ENCODE results near the gene PVALB. TPM values are rescaled to one million over a fixed set of nuclear protein-coding genes. Genes with fewer than 3 reads are reported as not detected.

PVALB gene
- total and polyA plus RNA-seq, 2 donors (not counting 1 experiment from before 2014, with no cell fraction given), result not detected

GRCh38 chr22:36778020-36778419 is 38.8 kb downstream of the PVALB start:
- TF ChIP-seq EZH2 (IDR thresholded peaks at IDR 0.05; ENCODE audit: borderline replicate concordance, insufficient read depth, low read depth, low read length, poor library complexity, severe bottlenecking), result no peak
- TF ChIP-seq, protein P1, sequence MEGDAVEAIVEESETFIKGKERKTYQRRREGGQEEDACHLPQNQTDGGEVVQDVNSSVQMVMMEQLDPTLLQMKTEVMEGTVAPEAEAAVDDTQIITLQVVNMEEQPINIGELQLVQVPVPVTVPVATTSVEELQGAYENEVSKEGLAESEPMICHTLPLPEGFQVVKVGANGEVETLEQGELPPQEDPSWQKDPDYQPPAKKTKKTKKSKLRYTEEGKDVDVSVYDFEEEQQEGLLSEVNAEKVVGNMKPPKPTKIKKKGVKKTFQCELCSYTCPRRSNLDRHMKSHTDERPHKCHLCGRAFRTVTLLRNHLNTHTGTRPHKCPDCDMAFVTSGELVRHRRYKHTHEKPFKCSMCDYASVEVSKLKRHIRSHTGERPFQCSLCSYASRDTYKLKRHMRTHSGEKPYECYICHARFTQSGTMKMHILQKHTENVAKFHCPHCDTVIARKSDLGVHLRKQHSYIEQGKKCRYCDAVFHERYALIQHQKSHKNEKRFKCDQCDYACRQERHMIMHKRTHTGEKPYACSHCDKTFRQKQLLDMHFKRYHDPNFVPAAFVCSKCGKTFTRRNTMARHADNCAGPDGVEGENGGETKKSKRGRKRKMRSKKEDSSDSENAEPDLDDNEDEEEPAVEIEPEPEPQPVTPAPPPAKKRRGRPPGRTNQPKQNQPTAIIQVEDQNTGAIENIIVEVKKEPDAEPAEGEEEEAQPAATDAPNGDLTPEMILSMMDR (IDR thresholded peaks at IDR 0.05), result no peak
- ChIA-PET CTCF (interaction anchor here (1.4 to 2.5 kb wide), 2 partner anchors 10 to 199 kb away, joined by 3 to 11 read pairs; no protein-coding TSS in a partner anchor), POLR2A (no interaction called here)
- no peak overlapping the region for H2AFZ ChIP-seq (ENCODE audit: insufficient read depth, low read depth, low read length, poor library complexity, severe bottlenecking)
- H3K4me2 ChIP-seq (replicated peaks; ENCODE audit: low read depth, low read length, poor library complexity, severe bottlenecking), result no peak overlapping the region
- no peak for ATAC-seq (ENCODE audit: low read depth)
- no peaks in the 10 kb centered on the region for H3K36me3 ChIP-seq (replicated peaks in 1 of 2; ENCODE audit: control extremely low read depth in 1 of 2, control insufficient read depth in 1 of 2, extremely low read depth in 1 of 2, insufficient read depth in 2 of 2, low read length in 1 of 2)
- H3K27ac Mint-ChIP-seq, result peak overlapping the region; percentile 64
- peaks cover 29% of the 10 kb centered on the region for H3K4me1 Mint-ChIP-seq
- H3K9me3 ChIP-seq (ENCODE audit: control extremely low read depth in 1 of 3, control insufficient read depth in 2 of 3, insufficient read depth in 1 of 3, low read length in 2 of 3), result peaks cover 0 to 3% (median 0%) of the 10 kb centered on the region in 3 donors
- no peaks in the 10 kb centered on the region for H4K20me1 ChIP-seq (ENCODE audit: control insufficient read depth, insufficient read depth, low read length, poor library complexity, severe bottlenecking)
- no peak for DNase-seq
- no peak overlapping the region for H3K4me3 ChIP-seq (ENCODE audit: control extremely low read depth in 1 of 5, extremely low read depth in 1 of 5, insufficient read depth in 1 of 5, low read depth in 2 of 5, low read length in 4 of 5)
- H3K27ac ChIP-seq (ENCODE audit: low read length in 2 of 2), result no peak overlapping the region
- intact Hi-C loops (cut with micrococcal nuclease), result loop anchor here (5.0 to 10.0 kb wide), 2 partner anchors 707 to 1476 kb away; partner anchors contain the start of gene MFNG
- peaks cover 13 to 26% of the 10 kb centered on the region in 2 donors for H3K4me1 ChIP-seq (ENCODE audit: control insufficient read depth in 2 of 2, insufficient read depth in 2 of 2, low read length in 2 of 2)
- H3K27me3 Mint-ChIP-seq, result no peaks in the 10 kb centered on the region
- no peaks in the 10 kb centered on the region for H3K9me3 Mint-ChIP-seq (ENCODE audit: insufficient read depth)
- peak overlapping the region; percentile 33 for H3K4me3 Mint-ChIP-seq
- H3K27me3 ChIP-seq (replicated peaks in 1 of 4; ENCODE audit: control extremely low read depth in 1 of 4, control insufficient read depth in 3 of 4, insufficient read depth in 4 of 4, low read length in 3 of 4), result no peaks in the 10 kb centered on the region
- peaks cover 3% of the 10 kb centered on the region for H3K79me2 ChIP-seq (ENCODE audit: control insufficient read depth, insufficient read depth, low read length)
- no peak overlapping the region for H3K9ac ChIP-seq (ENCODE audit: low read length)

- peak overlapping the region; percentile 31 to 80 for H3K27ac ChIP-seq (ENCODE audit: low read length in 2 of 2)
- ChIA-PET CTCF (interaction anchor here (1.0 to 3.9 kb wide), 5 partner anchors 10 to 268 kb away, joined by 4 to 27 read pairs (median 17); no protein-coding TSS in a partner anchor), POLR2A (interaction anchor here (1.1 to 2.0 kb wide), 3 partner anchors 83 to 294 kb away, joined by 3 to 13 read pairs (median 6); partner anchors contain the start of genes EIF3D and NCF4)
- peak overlapping the region; percentile 81 for H3K4me2 ChIP-seq (replicated peaks; ENCODE audit: low read depth, low read length, poor library complexity, severe bottlenecking)
- intact Hi-C loops (cut with micrococcal nuclease), result loop anchor here (1.0 to 10.0 kb wide), 5 partner anchors 84 to 1474 kb away; partner anchors contain the start of genes EIF3D, KCTD17, MFNG and NCF4
- TF ChIP-seq EZH2 (IDR thresholded peaks at IDR 0.05; ENCODE audit: borderline replicate concordance, insufficient read depth, low read depth, low read length, poor library complexity, severe bottlenecking), result no peak
- TF ChIP-seq, protein P1 (IDR thresholded peaks at IDR 0.05), result no peak
- no peaks in the 10 kb centered on the region for H3K9me3 Mint-ChIP-seq (ENCODE audit: insufficient read depth)
- H3K27ac Mint-ChIP-seq, result peak overlapping the region; percentile 95
- H4K20me1 ChIP-seq (ENCODE audit: control insufficient read depth, insufficient read depth, low read length, poor library complexity, severe bottlenecking), result no peaks in the 10 kb centered on the region
- DNase-seq (no peak), ATAC-seq (ENCODE audit: low read depth) (no peak)
- H3K9me3 ChIP-seq (ENCODE audit: control extremely low read depth in 1 of 3, control insufficient read depth in 2 of 3, insufficient read depth in 1 of 3, low read length in 2 of 3), result peaks cover 0 to 3% (median 0%) of the 10 kb centered on the region in 3 donors
- 86% methylated on average over 10 of the region's 12 CpGs for WGBS (ENCODE audit: insufficient coverage)
- H3K4me1 Mint-ChIP-seq, result peaks cover 20% of the 10 kb centered on the region
- H3K27me3 ChIP-seq (replicated peaks in 1 of 4; ENCODE audit: control extremely low read depth in 1 of 4, control insufficient read depth in 3 of 4, insufficient read depth in 4 of 4, low read length in 3 of 4), result no peaks in the 10 kb centered on the region
- peak overlapping the region; percentile 96 for H3K4me3 Mint-ChIP-seq
- peak overlapping the region; percentile 6 to 82 (median 37) for H3K4me3 ChIP-seq (ENCODE audit: control extremely low read depth in 1 of 5, extremely low read depth in 1 of 5, insufficient read depth in 1 of 5, low read depth in 2 of 5, low read length in 4 of 5)
- H3K79me2 ChIP-seq (ENCODE audit: control insufficient read depth, insufficient read depth, low read length), result peaks cover 10% of the 10 kb centered on the region
- peaks cover 13 to 18% of the 10 kb centered on the region in 2 donors for H3K4me1 ChIP-seq (ENCODE audit: control insufficient read depth in 2 of 2, insufficient read depth in 2 of 2, low read length in 2 of 2)
- peak overlapping the region; percentile 35 for H3K9ac ChIP-seq (ENCODE audit: low read length)
- peak overlapping the region; percentile 83 for H2AFZ ChIP-seq (ENCODE audit: insufficient read depth, low read depth, low read length, poor library complexity, severe bottlenecking)
- H3K27me3 Mint-ChIP-seq, result no peaks in the 10 kb centered on the region
- no peaks in the 10 kb centered on the region for H3K36me3 ChIP-seq (replicated peaks in 1 of 2; ENCODE audit: control extremely low read depth in 1 of 2, control insufficient read depth in 1 of 2, extremely low read depth in 1 of 2, insufficient read depth in 2 of 2, low read length in 1 of 2)
Observed at GRCh38 chr22:36776722-36777121, 40.1 kb downstream of the PVALB start.
